IMR-90 (cell line): ENCODE data around the gene PRRG1. TPM values are rescaled to one million over a fixed set of nuclear protein-coding genes. Genes with fewer than 3 reads are reported as not detected.

ENCODE experiments used
- ATAC-seq: fragments of 200-7000 bp; cut with Tn5 transposase; 2 replicates; pipeline ENCODE4 v1.9.1; 2020; ENCODE audit warnings: low read depth, mild to moderate bottlenecking, moderate library complexity
- BruUV-seq: library from RNA; stranded (reverse); fragments of 400-500 nt; replicated peaks from 2 replicates; lab custom pipeline; 2021; lab: Mats Ljungman, UMichigan
- CTCF ChIA-PET: fragments of 300-600 bp; formaldehyde crosslinking; extraction: SDS; loops from one replicate; lab custom pipeline; 2021; ENCODE audit warnings: antibody characterized with exemption; lab: Yijun Ruan, JAX
- POLR2A ChIA-PET: fragments of 300-600 bp; sonication (Branson Sonifier 250); formaldehyde crosslinking; loops from one replicate; lab custom pipeline; 2022; ENCODE audit warnings: antibody characterized with exemption; ENCODE audit not compliant: unreplicated experiment; lab: Charles Lee
- DNase-seq: peaks from one replicate; pipeline ENCODE4 v3.0.0; 2013
- H2AFZ ChIP-seq: replicated peaks from 2 replicates; pipeline ENCODE3; 2013; ENCODE audit warnings: low read length, mild to moderate bottlenecking; ENCODE audit not compliant: poor library complexity
- H2AK5ac ChIP-seq: 2 replicates; pipeline ENCODE4 v1.6.1; 2013; ENCODE audit warnings: low read depth, low read length, inconsistent platforms
- H2AK9ac ChIP-seq: replicated peaks from 2 replicates; pipeline ENCODE3; 2013; ENCODE audit warnings: mild to moderate bottlenecking, low read depth, low read length, moderate library complexity; ENCODE audit not compliant: poor library complexity
- H2BK120ac ChIP-seq: 2 replicates; pipeline ENCODE4 v1.6.1; 2013; ENCODE audit warnings: low read depth, low read length, inconsistent platforms
- H2BK15ac ChIP-seq: 3 replicates; pipeline ENCODE4 v1.6.1; 2013; ENCODE audit warnings: low read depth, low read length, inconsistent platforms
- H2BK20ac ChIP-seq: 2 replicates; pipeline ENCODE4 v1.6.1; 2013; ENCODE audit warnings: low read depth, mild to moderate bottlenecking, inconsistent platforms, low read length, moderate library complexity
- H2BK5ac ChIP-seq: 2 replicates; pipeline ENCODE4 v1.6.1; 2013; ENCODE audit warnings: mild to moderate bottlenecking, low read depth, low read length, inconsistent platforms; ENCODE audit not compliant: poor library complexity, severe bottlenecking
- H3K14ac ChIP-seq: replicated peaks from 2 replicates; pipeline ENCODE4 v1.6.1; 2013; ENCODE audit warnings: low read depth, low read length, inconsistent platforms
- H3K18ac ChIP-seq: 2 replicates; pipeline ENCODE4 v1.6.1; 2013; ENCODE audit warnings: low read depth, low read length, control low read depth
- H3K23ac ChIP-seq: 2 replicates; pipeline ENCODE4 v1.6.1; 2013; ENCODE audit warnings: low read depth, low read length, inconsistent platforms
- H3K27ac ChIP-seq: 2 replicates; pipeline ENCODE4 v1.5.1; 2013; ENCODE audit warnings: mild to moderate bottlenecking, control low read depth, low read length; ENCODE audit not compliant: insufficient read depth
- H3K27me3 ChIP-seq: 2 replicates; pipeline ENCODE4 v1.6.1; 2013; ENCODE audit warnings: low read length; ENCODE audit not compliant: control insufficient read depth, insufficient read depth
- H3K36me3 ChIP-seq: 2 replicates; pipeline ENCODE4 v1.6.1; 2013; ENCODE audit warnings: low read length, mixed read lengths; ENCODE audit not compliant: control insufficient read depth, insufficient read depth
- H3K4ac ChIP-seq: 2 replicates; pipeline ENCODE4 v1.6.1; 2013; ENCODE audit warnings: low read depth, low read length, inconsistent platforms
- H3K4me1 ChIP-seq: 2 replicates; pipeline ENCODE4 v1.6.1; 2013; ENCODE audit warnings: low read length, mixed read lengths; ENCODE audit not compliant: control insufficient read depth, insufficient read depth
- H3K4me2 ChIP-seq: 2 replicates; pipeline ENCODE4 v1.6.1; 2013; ENCODE audit warnings: low read depth, mild to moderate bottlenecking, control low read depth, low read length, moderate library complexity
- H3K4me3 ChIP-seq: 2 replicates; pipeline ENCODE4 v1.5.1; 2013; ENCODE audit warnings: low read depth, mild to moderate bottlenecking, control low read depth, low read length, moderate library complexity; ENCODE audit not compliant: insufficient read depth
- H3K56ac ChIP-seq: 2 replicates; pipeline ENCODE4 v1.6.1; 2013; ENCODE audit warnings: low read length, inconsistent platforms; ENCODE audit not compliant: insufficient read depth; ENCODE audit errors: extremely low read depth
- H3K79me1 ChIP-seq, 2 experiments: 2 replicates each; pipeline ENCODE4 v1.6.1; 2013; ENCODE audit warnings: low read length in 2 of 2, inconsistent platforms in 1 of 2, low read depth in 1 of 2
- H3K9ac ChIP-seq: 2 replicates; pipeline ENCODE4 v1.6.1; 2013; ENCODE audit warnings: low read depth, low read length, control low read depth
- H3K9me1 ChIP-seq: 2 replicates; pipeline ENCODE4 v1.6.1; 2013; ENCODE audit warnings: low read length, inconsistent platforms; ENCODE audit not compliant: insufficient read depth
- H3K9me3 ChIP-seq: 2 replicates; pipeline ENCODE4 v1.6.1; 2013; ENCODE audit warnings: low read length; ENCODE audit not compliant: control insufficient read depth, insufficient read depth
- H4K20me1 ChIP-seq: 2 replicates; pipeline ENCODE4 v1.6.1; 2013; ENCODE audit warnings: low read length, inconsistent platforms; ENCODE audit not compliant: insufficient read depth
- H4K5ac ChIP-seq: 2 replicates; pipeline ENCODE4 v1.6.1; 2013; ENCODE audit warnings: mild to moderate bottlenecking, low read depth, low read length, control low read depth
- H4K8ac ChIP-seq, 2 experiments: 2 replicates each; pipeline ENCODE4 v1.6.1; 2013; ENCODE audit warnings: low read depth in 2 of 2, low read length in 2 of 2, control low read depth in 1 of 2, inconsistent platforms in 1 of 2
- H4K91ac ChIP-seq: 2 replicates; pipeline ENCODE4 v1.6.1; 2013; ENCODE audit warnings: low read depth, low read length, inconsistent platforms; ENCODE audit not compliant: insufficient read depth
- BHLHE40 ChIP-seq: fragments of 150-350 bp; IDR thresholded peaks from 2 replicates; pipeline ENCODE4 v1.6.1; 2016; ENCODE audit warnings: mild to moderate bottlenecking, low read depth, low read length
- CEBPB ChIP-seq: IDR thresholded peaks from 2 replicates; pipeline ENCODE4 v1.6.1; 2012; ENCODE audit warnings: low read depth, low read length, improper control_type of control experiment
- CTCF ChIP-seq: conservative IDR thresholded peaks from 2 replicates; pipeline ENCODE4 v1.5.1; 2012; ENCODE audit warnings: mild to moderate bottlenecking, low read depth, low read length, improper control_type of control experiment
- FOS ChIP-seq: fragments of 150-350 bp; IDR thresholded peaks from 2 replicates; pipeline ENCODE4 v1.6.1; 2016; ENCODE audit warnings: low read depth, low read length
- MAFK ChIP-seq: IDR thresholded peaks from 2 replicates; pipeline ENCODE4 v1.6.1; 2012; ENCODE audit warnings: low read depth, low read length, improper control_type of control experiment
- MAZ ChIP-seq: IDR thresholded peaks from 2 replicates; pipeline ENCODE4 v1.6.1; 2012; ENCODE audit warnings: low read depth, mild to moderate bottlenecking, low read length, improper control_type of control experiment, moderate library complexity, borderline replicate concordance
- MXI1 ChIP-seq: IDR thresholded peaks from 2 replicates; pipeline ENCODE4 v1.6.1; 2012; ENCODE audit warnings: low read depth, mild to moderate bottlenecking, low read length, moderate library complexity, borderline replicate concordance
- NFE2L2 ChIP-seq: fragments of 150-350 bp; IDR thresholded peaks from 2 replicates; pipeline ENCODE4 v1.6.1; 2016; ENCODE audit warnings: low read depth, mild to moderate bottlenecking, low read length
- POLR2A ChIP-seq: IDR thresholded peaks from 2 replicates; pipeline ENCODE4 v1.6.1; 2012; ENCODE audit warnings: mild to moderate bottlenecking, low read depth, low read length
- RAD21 ChIP-seq: IDR thresholded peaks from 2 replicates; pipeline ENCODE4 v1.6.1; 2012; ENCODE audit warnings: low read length, improper control_type of control experiment
- RFX5 ChIP-seq: IDR thresholded peaks from 2 replicates; pipeline ENCODE4 v1.8.0; 2012; ENCODE audit warnings: low read depth, mild to moderate bottlenecking, low read length, moderate library complexity
- SMC3 ChIP-seq: fragments of 150-350 bp; IDR thresholded peaks from 2 replicates; pipeline ENCODE4 v1.6.1; 2016; ENCODE audit warnings: low read depth, mild to moderate bottlenecking, antibody characterized with exemption, low read length, moderate library complexity
- USF2 ChIP-seq: fragments of 150-350 bp; IDR thresholded peaks from 2 replicates; pipeline ENCODE4 v1.6.1; 2017; ENCODE audit warnings: mild to moderate bottlenecking, antibody characterized with exemption, low read length, low read depth
- WGBS, 2 experiments: methylation state at CpG; one replicate each; pipeline versions ENCODE4 v1.1.5 to v1.1.7; 2013; ENCODE audit warnings: missing lambda C conversion rate in 2 of 2; ENCODE audit not compliant: insufficient read length in 1 of 2; ENCODE audit errors: extremely low coverage in 2 of 2; 5-methylcytosine and 5-hydroxymethylcytosine counted together
- dilution Hi-C: fragments of 300-500 bp; cut with HindIII; formaldehyde crosslinking; loops from one replicate; pipeline ENCODE4 v1.14.3; 2018; ENCODE audit warnings: low sequenced_read_pairs; ENCODE audit not compliant: unreplicated experiment
- in situ Hi-C: fragments of 300-500 bp; cut with MboI; formaldehyde crosslinking; loops from 3 replicates; pipeline ENCODE4 v1.14.3; 2019; ENCODE audit warnings: low sequenced_read_pairs, inconsistent platforms, mixed read lengths
- intact Hi-C: fragments of 100-400 bp; cut with micrococcal nuclease; formaldehyde crosslinking; loops from 2 replicates; pipeline ENCODE4 v1.10.0; 2022
- polyA plus RNA-seq, 3 experiments: library from polyadenylated mRNA; depleted of rRNA; stranded (reverse); fragments of >200 nt; gene quantifications; 2 replicates each; pipeline ENCODE4 v1.2.3, GENCODE V29; 2012; ENCODE audit warnings: low replicate concordance in 1 of 3
- total RNA-seq: library from RNA; depleted of rRNA; stranded (reverse); fragments of >200 nt; gene quantifications from 2 replicates; pipeline ENCODE4 v1.2.3, GENCODE V29; 2012
- TF ChIP-seq, protein P1 (sequence below): fragments of 150-350 bp; IDR thresholded peaks from 2 replicates; pipeline ENCODE4 v1.6.1; 2016; ENCODE audit warnings: low read depth, mild to moderate bottlenecking, low read length, moderate library complexity, borderline replicate concordance

The PRRG1 gene
- total and polyA plus RNA-seq, 2 of the 4 experiments (the other 2 are of a cell fraction), result 9.0 to 11.1 TPM

GRCh38 chrX:37434362-37434761, 85.2 kb downstream of the PRRG1 start:
- Histone ChIP-seq H4K20me1 (no peaks in the 10 kb centered on the region), H2BK5ac (no peak overlapping the region), H4K5ac (no peak overlapping the region), H2AFZ (no peak overlapping the region), H3K4me1 (0 out of 2 replicates have a peak, but pooled peaks cover 1% of the 10 kb centered on the region), H2BK20ac (no peak overlapping the region), H3K27ac (no peak overlapping the region), H3K9ac (no peak overlapping the region), H3K4ac (no peak overlapping the region), H3K4me2 (no peak overlapping the region), H4K91ac (no peak overlapping the region), H3K18ac (no peak overlapping the region), H3K23ac (no peak overlapping the region), H3K56ac (no peak overlapping the region), H2BK120ac (no peak overlapping the region), H4K8ac (no peak overlapping the region), H2AK5ac (no peak overlapping the region), H3K14ac (no peak overlapping the region), H3K4me3 (no peak overlapping the region), H3K36me3 (no peaks in the 10 kb centered on the region), H3K9me3 (no peaks in the 10 kb centered on the region), H2AK9ac (no peak overlapping the region), H3K79me1 (peaks cover 0 to 2% of the 10 kb centered on the region in 2 experiments; a peak in 1 of 4 replicates), H3K9me1 (no peaks in the 10 kb centered on the region), H2BK15ac (no peak overlapping the region), H3K27me3 (no peaks in the 10 kb centered on the region)
- BruUV-seq, result no TSS peak
- WGBS, 2 experiments, result no CpG with 5 or more reads among the region's 1 CpG
- dilution Hi-C loops (no loop called here), in situ Hi-C loops (no loop called here), intact Hi-C loops (no loop called here)
- TF ChIP-seq CEBPB (no peak), CTCF (no peak), MXI1 (no peak), FOS (no peak), POLR2A (no peak), BHLHE40 (no peak), USF2 (no peak), RAD21 (no peak), RFX5 (no peak), NFE2L2 (no peak), MAFK (no peak), SMC3 (no peak), MAZ (no peak)
- TF ChIP-seq, protein P1, sequence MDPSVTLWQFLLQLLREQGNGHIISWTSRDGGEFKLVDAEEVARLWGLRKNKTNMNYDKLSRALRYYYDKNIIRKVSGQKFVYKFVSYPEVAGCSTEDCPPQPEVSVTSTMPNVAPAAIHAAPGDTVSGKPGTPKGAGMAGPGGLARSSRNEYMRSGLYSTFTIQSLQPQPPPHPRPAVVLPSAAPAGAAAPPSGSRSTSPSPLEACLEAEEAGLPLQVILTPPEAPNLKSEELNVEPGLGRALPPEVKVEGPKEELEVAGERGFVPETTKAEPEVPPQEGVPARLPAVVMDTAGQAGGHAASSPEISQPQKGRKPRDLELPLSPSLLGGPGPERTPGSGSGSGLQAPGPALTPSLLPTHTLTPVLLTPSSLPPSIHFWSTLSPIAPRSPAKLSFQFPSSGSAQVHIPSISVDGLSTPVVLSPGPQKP, result no peak
- DNase-seq (no peak), ATAC-seq (no peak)
- CTCF ChIA-PET, result interaction anchor here (1.1 kb wide), 1 partner anchor 11 kb away, joined by 3 read pairs; no protein-coding TSS in a partner anchor
- POLR2A ChIA-PET, result no interaction called here
